H1 (cell line): ENCODE results near the gene IER5.

Experiments
- CTCF ChIP-seq, 3 experiments: IDR thresholded peaks; 1 replicate in 2 of 3; 2 replicates in 1 of 3; pipeline versions ENCODE4 v1.5.1 to v1.6.1; 2011; ENCODE audit warnings: low read length in 3 of 3, mild to moderate bottlenecking in 3 of 3, inconsistent platforms in 2 of 3, low read depth in 1 of 3, moderate library complexity in 1 of 3; ENCODE audit not compliant: insufficient read depth in 1 of 3; ENCODE audit errors: control extremely low read depth in 1 of 3
- POLR2A ChIP-seq, 2 experiments: IDR thresholded peaks; 1 replicate in 1 of 2; 2 replicates in 1 of 2; pipeline ENCODE4 v1.6.1; 2011; ENCODE audit warnings: low read depth in 2 of 2, low read length in 2 of 2, mild to moderate bottlenecking in 2 of 2; ENCODE audit errors: control extremely low read depth in 1 of 2
- SIN3A ChIP-seq, 2 experiments: IDR thresholded peaks in 1 of 2; conservative IDR thresholded peaks in 1 of 2; 2 replicates each; pipeline ENCODE4 v1.6.1; 2011 to 2012; ENCODE audit warnings: low read length in 2 of 2, improper control_type of control experiment in 1 of 2, low read depth in 1 of 2, mild to moderate bottlenecking in 1 of 2

DNA sequence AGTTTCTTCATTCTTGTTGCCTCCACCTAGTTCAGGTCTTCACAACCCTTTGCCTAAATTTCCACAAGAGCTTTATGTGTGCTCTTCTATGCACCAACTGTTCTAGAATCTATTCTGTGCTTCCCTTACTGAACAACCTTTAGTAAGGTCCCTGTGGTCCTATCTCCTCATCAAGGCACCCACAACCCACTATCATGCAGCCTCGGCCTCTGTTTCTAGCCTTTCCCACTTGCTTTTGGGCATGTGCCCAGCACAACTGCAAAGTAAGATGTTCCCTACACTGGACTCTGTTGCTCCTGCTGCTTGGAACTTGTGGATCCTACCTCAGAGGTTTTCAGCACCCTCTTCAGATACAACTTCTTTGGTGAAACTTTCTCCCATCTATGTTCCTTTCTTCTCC is 2.4 kb upstream of the IER5 start:
- TF ChIP-seq SIN3A (conservative IDR thresholded peaks at IDR 0.05 in 1 of 2, IDR thresholded peaks at IDR 0.05 in 1 of 2; ENCODE audit: low read depth in 1 of 2, low read length in 2 of 2) (no peak), POLR2A (IDR thresholded peaks at IDR 0.05; ENCODE audit: control extremely low read depth in 1 of 2, low read depth in 2 of 2, low read length in 2 of 2) (no peak), CTCF (IDR thresholded peaks at IDR 0.05; ENCODE audit: control extremely low read depth in 1 of 3, insufficient read depth in 1 of 3, low read depth in 1 of 3, low read length in 3 of 3) (no peak)
